Measurements from ENCODE around the gene CA11. TPM values are rescaled to one million over a fixed set of nuclear protein-coding genes. Genes with fewer than 3 reads are reported as not detected.

CA11 gene
- total RNA-seq, 2 experiments from 2014 or later: 11.2 to 11.3 TPM

GRCh38 chr19:48648134-48648533 is 2.1 kb upstream of the CA11 start:
- CTCF ChIA-PET: no interaction called here
- POLR2A ChIA-PET: interaction anchor here (0.6 kb wide), 1 partner anchor 1589 kb away, joined by 3 read pairs; no protein-coding TSS in a partner anchor

GRCh38 chr19:48646722-48647216 is 782 bp upstream of the CA11 start:
- POLR2A ChIA-PET: interaction anchor here (0.5 to 1.7 kb wide), 2 partner anchors 78 to 143 kb away, joined by 4 to 10 read pairs; no protein-coding TSS in a partner anchor
- CTCF ChIA-PET: interaction anchor here (1.2 to 1.8 kb wide), 4 partner anchors 10 to 196 kb away, joined by 3 to 12 read pairs (median 4); partner anchors contain the start of gene DBP

GRCh38 chr19:48645620-48646000 is 377 bp downstream of the CA11 start:
- POLR2A ChIA-PET: interaction anchor here (0.8 to 1.7 kb wide), 4 partner anchors 11 to 79 kb away, joined by 3 to 4 read pairs (median 4); no protein-coding TSS in a partner anchor

GRCh38 chr19:48644839-48645619 is 958 bp downstream of the CA11 start:
- POLR2A ChIA-PET: interaction anchor here (0.8 to 1.7 kb wide), 4 partner anchors 10 to 80 kb away, joined by 3 to 4 read pairs (median 4); no protein-coding TSS in a partner anchor
- CTCF ChIA-PET: interaction anchor here (0.6 to 1.8 kb wide), 10 partner anchors 9 to 349 kb away, joined by 3 to 12 read pairs (median 5); partner anchors contain the start of genes DBP and RUVBL2

More at GRCh38 chr19:48645620-48646000, 377 bp downstream of the CA11 start:
- CTCF ChIA-PET: interaction anchor here (0.6 to 1.8 kb wide), 12 partner anchors 9 to 469 kb away, joined by 3 to 12 read pairs (median 4); partner anchors contain the start of genes DBP, LIN7B and RUVBL2

- ChIA-PET POLR2A (no interaction called here), CTCF (interaction anchor here (1.5 kb wide), 1 partner anchor 10 kb away, joined by 3 read pairs; no protein-coding TSS in a partner anchor)
Measured at GRCh38 chr19:48644355-48644754, 1.6 kb downstream of the CA11 start.

GRCh38 chr19:48642862-48643261 is 3.1 kb downstream of the CA11 start:
- ChIA-PET POLR2A (no interaction called here), CTCF (interaction anchor here (1.5 kb wide), 1 partner anchor 9 kb away, joined by 3 read pairs; no protein-coding TSS in a partner anchor)

GRCh38 chr19:48641850-48642249 is 4.1 kb downstream of the CA11 start:
- POLR2A ChIA-PET: no interaction called here
- CTCF ChIA-PET: interaction anchor here (0.5 kb wide), 1 partner anchor 136 kb away, joined by 3 read pairs; no protein-coding TSS in a partner anchor

- CTCF ChIA-PET: interaction anchor here (0.7 kb wide), 1 partner anchor 196 kb away, joined by 3 read pairs; the partner anchor contains the start of gene HSD17B14
- POLR2A ChIA-PET: interaction anchor here (0.7 kb wide), 1 partner anchor 21 kb away, joined by 4 read pairs; no protein-coding TSS in a partner anchor
Measured at GRCh38 chr19:48639483-48640375, 6.3 kb downstream of the CA11 start.

- ChIA-PET POLR2A (no interaction called here), CTCF (no interaction called here)
Measured at GRCh38 chr19:48638831-48639381, 7.1 kb downstream of the CA11 start.

GRCh38 chr19:48637948-48638830 is 7.8 kb downstream of the CA11 start:
- ChIA-PET CTCF (interaction anchor here (0.9 kb wide), 1 partner anchor 15 kb away, joined by 5 read pairs; no protein-coding TSS in a partner anchor), POLR2A (interaction anchor here (1.8 kb wide), 1 partner anchor 19 kb away, joined by 4 read pairs; the partner anchor contains the start of genes RPL18 and SPHK2)

GRCh38 chr19:48637449-48637947 is 8.5 kb downstream of the CA11 start:
- CTCF ChIA-PET: interaction anchor here (0.9 to 1.7 kb wide), 2 partner anchors 8 to 15 kb away, joined by 4 to 5 read pairs; partner anchors contain the start of gene CA11
- POLR2A ChIA-PET: interaction anchor here (0.6 to 1.8 kb wide), 3 partner anchors 14 to 242 kb away, joined by 4 to 10 read pairs (median 4); partner anchors contain the start of genes RPL18 and SPHK2

- ChIA-PET POLR2A (interaction anchor here (0.6 to 1.8 kb wide), 3 partner anchors 13 to 242 kb away, joined by 4 to 10 read pairs (median 4); partner anchors contain the start of genes RPL18 and SPHK2), CTCF (interaction anchor here (0.9 to 1.7 kb wide), 2 partner anchors 9 to 14 kb away, joined by 4 to 5 read pairs; partner anchors contain the start of gene CA11)
Measured at GRCh38 chr19:48636859-48637448, 9.0 kb downstream of the CA11 start, which contains the start of gene DBP. DBP (minus strand) TSS chr19:48637379; CDS start chr19:48636994, 385 bp downstream.

- CTCF ChIA-PET: interaction anchor here (1.7 kb wide), 1 partner anchor 10 kb away, joined by 4 read pairs; the partner anchor contains the start of gene CA11
- POLR2A ChIA-PET: interaction anchor here (1.4 to 1.8 kb wide), 2 partner anchors 12 to 17 kb away, joined by 4 read pairs; partner anchors contain the start of genes RPL18 and SPHK2
Measured at GRCh38 chr19:48635966-48636858, 9.8 kb downstream of the CA11 start.

GRCh38 chr19:48635263-48635965 is 10.6 kb downstream of the CA11 start:
- POLR2A ChIA-PET: interaction anchor here (1.3 to 2.8 kb wide), 2 partner anchors 10 to 18 kb away, joined by 4 to 22 read pairs; partner anchors contain the start of genes CA11, RPL18 and SPHK2
- CTCF ChIA-PET: interaction anchor here (1.7 to 1.8 kb wide), 2 partner anchors 10 to 11 kb away, joined by 4 to 8 read pairs; partner anchors contain the start of gene CA11

All from activated CD8-positive, alpha-beta memory T cell treated with anti-CD3 and anti-CD28 coated beads for 36 hours (primary cell).